Upper lobe of left lung (tissue), 4 donors: ENCODE measurements around the gene FBRSL1.

Experiments used
- CTCF ChIP-seq, 6 experiments: fragments of 450-650 bp in 4 of 6; fragments of 200-600 bp in 2 of 6; sonication (generic) in 2 of 6; IDR thresholded peaks; one replicate each; pipeline ENCODE4 v1.5.1; 2016 to 2019; ENCODE audit warnings: antibody characterized with exemption in 6 of 6
- EP300 ChIP-seq, 4 donors: sonication (generic); formaldehyde crosslinking; IDR thresholded peaks; one replicate each; pipeline ENCODE4 v1.5.1; 2017; ENCODE audit warnings: antibody characterized with exemption in 4 of 4, control low read depth in 2 of 4
- POLR2A ChIP-seq, 4 donors: fragments of 450-650 bp; IDR thresholded peaks; one replicate each; pipeline ENCODE4 v1.5.1; 2016 to 2017; ENCODE audit warnings: antibody characterized with exemption in 4 of 4, mild to moderate bottlenecking in 2 of 4

- TF ChIP-seq CTCF (IDR thresholded peaks at IDR 0.05), result no peak
- TF ChIP-seq EP300 (IDR thresholded peaks at IDR 0.05), result no peak
- no peak for TF ChIP-seq POLR2A (IDR thresholded peaks at IDR 0.05)
Observed at GRCh38 chr12:132477703-132478432, 12.1 kb upstream of the FBRSL1 start.
